NCI-H2029 (cell line): ENCODE results near the gene SERPIND1.

Experiments used
- DNase-seq: peaks from one replicate; lab custom pipeline; 2025; lab: John Stamatoyannopoulos, UW

The SERPIND1 gene

GRCh38 chr22:20775342-20775895 is 1.5 kb downstream of the SERPIND1 start:
- DNase-seq, result no peak

DNA sequence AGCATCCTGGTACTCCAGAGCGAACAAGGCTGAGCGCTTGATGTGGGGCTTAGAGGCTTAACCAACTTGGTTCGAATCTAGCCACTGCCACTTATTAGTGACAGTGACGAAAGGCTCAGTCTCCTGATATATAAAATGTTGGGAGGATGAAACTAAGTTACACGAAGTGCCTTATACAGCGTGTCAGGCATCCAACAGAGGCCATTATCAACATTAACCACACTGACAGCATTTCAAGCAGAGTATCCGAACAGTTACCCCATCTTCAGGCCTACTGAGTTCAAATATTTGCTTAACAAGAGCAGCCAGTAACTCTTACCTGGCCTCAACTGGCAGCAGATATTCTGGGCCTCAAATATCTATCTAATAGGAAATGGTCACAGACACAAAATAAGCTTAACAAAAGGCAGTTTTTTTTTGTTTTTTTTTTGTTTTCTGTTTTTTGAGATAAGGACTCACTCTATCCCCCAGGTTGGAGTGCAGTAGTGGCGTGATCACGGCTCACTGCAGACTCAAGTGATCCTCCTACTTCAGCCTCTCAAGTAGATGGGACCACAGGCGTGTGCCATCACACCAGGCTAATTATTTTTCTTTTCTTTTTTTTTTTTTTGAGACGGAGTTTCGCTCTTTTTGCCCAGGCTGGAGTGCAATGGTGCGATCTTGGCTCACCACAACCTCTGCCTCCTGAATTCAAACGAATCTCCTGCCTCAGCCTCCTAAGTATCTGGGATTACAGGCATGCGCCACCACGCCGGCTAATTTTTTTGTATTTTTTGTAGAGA is 2.9 kb downstream of the SERPIND1 start:
- DNase-seq, result peak; percentile 42

DNA sequence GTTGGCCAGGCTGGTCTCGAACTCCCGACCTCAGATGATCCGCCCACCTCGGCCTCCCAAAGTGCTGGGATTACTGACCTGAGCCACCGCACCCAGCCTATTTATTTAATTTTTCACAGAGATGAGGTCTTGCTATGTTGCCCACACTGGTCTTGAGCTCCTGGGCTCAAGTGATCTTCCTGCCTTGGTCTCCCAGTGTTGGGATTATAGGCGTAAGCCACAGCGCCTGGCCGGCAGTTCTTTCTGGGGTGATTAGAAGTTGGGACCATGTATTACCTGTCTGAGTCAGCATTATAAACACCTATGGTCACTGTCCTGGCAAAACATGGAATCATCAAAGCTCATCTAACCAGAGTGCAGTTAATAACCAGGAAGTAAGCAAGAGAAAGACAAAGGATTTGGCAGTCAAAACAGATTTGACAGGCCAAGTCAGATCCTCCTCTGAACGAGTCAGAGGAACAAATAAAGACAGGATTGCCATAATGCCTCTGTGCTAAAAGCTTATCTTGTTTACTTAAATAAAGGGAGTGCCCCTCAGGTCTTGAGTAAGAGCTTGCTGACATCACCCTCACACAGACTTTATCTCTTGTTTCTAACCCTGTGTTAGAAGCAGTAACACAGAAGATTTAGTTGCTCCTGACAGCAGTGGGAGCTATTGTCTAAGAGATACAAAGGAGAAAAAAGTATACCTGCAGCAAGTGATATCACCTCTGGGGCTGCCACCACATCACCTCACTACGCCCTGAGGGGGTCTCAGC is 3.7 kb downstream of the SERPIND1 start:
- peak; percentile 94 for DNase-seq

- DNase-seq, result no peak
Observed at GRCh38 chr22:20779014-20779817, 5.3 kb downstream of the SERPIND1 start.

GRCh38 chr22:20779818-20780158 is 5.9 kb downstream of the SERPIND1 start:
- DNase-seq, result no peak

GRCh38 chr22:20781272-20781990 is 7.5 kb downstream of the SERPIND1 start:
- no peak for DNase-seq

GRCh38 chr22:20782083-20782482 is 8.2 kb downstream of the SERPIND1 start:
- no peak for DNase-seq

GRCh38 chr22:20782596-20783299 is 8.8 kb downstream of the SERPIND1 start:
- no peak for DNase-seq

DNA sequence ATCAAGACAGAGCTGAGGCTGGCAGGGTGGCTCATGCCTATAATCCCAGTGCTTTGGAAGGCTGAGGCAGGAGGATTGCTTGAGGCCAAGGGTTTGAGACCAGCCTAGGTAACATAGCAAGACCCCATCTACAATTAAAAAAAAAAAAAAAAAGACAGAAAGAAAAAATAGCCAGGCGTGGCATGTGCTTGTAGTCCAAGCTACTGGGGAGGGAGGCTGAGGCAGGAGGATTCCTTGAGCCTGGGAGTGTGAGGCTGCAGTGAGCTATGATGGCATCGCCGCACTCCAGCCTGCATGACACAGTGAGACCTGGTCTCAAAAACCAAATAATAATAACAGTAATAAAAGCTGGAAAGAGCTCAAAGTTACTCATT is 9.4 kb downstream of the SERPIND1 start:
- DNase-seq, result no peak

- peak; percentile 42 for DNase-seq
Observed at GRCh38 chr22:20783844-20784723, 10.2 kb downstream of the SERPIND1 start.

- no peak for DNase-seq
Observed at GRCh38 chr22:20785415-20785814, 11.5 kb downstream of the SERPIND1 start.

DNA sequence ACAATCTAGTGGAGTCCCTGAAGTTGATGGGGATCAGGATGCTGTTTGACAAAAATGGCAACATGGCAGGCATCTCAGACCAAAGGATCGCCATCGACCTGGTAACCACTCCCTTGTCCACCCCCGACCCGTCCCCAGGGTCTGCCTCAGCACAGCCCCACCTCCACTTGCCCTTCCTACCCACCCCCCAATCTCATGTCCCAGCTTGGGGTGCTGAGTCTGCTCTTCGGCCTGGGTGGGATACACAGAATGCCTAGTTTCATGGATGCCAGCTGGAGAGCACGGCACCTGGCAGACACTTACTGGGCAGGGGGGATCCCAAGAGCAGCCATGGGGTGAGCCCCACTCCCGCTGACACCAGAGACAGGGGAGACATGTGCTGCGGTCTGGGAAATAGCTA is 12.1 kb downstream of the SERPIND1 start:
- no peak for DNase-seq

DNA sequence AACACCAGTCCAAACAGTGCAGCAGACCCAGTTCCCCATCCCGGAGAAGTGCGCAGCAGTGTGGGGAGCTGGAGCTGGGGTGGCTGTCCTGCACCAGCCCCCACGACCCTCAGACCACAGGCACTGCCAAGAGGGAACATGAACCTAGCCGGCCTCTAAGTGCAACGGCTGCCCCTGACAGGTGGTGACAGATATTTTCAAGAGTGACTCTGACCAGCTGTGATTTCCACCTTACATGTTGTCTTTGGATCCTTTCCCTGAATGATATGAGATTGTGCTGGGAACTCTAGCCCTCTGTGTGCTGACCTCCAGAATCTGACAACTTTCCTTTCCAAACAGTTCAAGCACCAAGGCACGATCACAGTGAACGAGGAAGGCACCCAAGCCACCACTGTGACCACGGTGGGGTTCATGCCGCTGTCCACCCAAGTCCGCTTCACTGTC is 12.6 kb downstream of the SERPIND1 start:
- no peak for DNase-seq

GRCh38 chr22:20787223-20787622 is 13.3 kb downstream of the SERPIND1 start:
- DNase-seq, result no peak

DNA sequence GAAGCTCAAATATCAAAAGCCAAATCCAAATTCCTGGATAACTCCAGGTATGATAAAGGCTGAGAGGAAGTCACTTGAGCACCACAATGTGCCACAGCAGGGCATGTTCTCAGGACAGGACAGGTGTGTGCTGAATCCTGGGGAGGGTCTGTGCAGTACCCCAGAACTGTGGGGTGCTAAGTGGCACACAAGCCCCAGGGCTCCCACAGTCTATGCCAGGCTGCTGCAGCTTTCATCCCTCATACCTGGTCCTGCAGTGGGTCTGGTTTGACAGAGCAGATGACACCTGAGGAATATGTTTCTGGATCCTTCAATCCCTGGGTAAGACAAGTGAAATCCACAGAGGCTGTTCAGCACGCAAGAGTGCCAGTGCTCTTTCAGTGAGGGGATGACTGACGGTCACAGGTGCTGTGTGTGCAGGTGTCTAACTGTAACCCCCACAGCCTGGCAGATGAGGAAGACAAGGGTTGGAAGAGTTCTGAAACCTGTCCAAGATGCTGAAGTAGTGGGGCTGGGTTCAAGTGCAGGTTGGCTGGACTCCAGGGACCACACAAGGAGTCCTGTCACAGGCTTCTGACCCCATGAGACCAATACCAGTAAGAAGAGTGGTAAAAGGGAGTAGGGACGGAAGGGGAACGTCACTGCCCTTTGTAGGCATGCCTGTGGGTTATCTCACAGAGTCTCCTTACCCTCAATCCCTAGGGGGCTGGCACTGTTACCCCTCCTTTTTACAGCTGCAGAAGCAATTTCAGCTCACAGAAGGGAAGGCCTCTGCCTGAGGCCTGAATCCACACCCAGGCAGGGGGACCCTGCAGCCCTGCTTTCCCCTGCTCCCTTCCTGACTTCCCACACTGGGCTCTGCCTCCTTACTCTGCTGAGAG is 14.1 kb downstream of the SERPIND1 start:
- DNase-seq, result no peak

DNA sequence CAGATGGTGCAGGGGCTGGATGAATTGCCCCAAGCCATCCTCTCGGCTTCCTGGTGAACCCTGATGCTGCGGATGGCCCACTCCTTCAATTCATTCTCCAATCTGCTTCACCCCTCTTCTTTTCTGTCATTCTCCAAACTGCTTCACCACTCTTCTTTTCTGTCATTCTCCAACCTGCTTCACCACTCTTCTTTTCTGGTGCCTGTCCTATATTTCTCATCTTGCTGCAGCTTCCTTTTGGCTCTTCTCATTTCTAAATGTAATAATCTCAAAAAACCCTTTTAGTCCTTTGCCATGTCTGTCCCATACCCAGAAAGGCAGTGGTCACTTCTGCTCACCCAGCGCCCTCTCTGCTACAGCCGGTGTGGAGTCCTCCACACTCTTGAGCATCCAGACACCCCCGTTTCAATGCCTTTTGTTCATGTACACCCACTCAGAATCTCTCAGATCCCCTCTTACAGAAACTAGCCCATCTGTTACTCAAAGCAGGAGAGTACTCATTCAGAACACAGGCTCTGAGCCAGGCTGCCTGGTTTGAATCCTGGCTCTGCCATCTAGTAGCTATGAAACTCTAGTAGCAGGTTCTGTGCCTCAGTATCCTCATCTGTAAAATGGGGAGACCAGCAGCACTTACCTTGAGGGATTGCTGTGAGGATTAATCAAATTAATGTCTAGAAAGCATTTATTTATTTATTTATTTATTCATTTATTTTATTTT is 14.9 kb downstream of the SERPIND1 start:
- no peak for DNase-seq

- no peak for DNase-seq
Observed at GRCh38 chr22:20792221-20792965, 18.5 kb downstream of the SERPIND1 start.
